H1 (cell line): Measurements from ENCODE around the gene SLC1A7. TPM values are rescaled to one million over a fixed set of nuclear protein-coding genes. Genes with fewer than 3 reads are reported as not detected.

ENCODE experiments used
- CTCF ChIA-PET: fragments of 300-600 bp; sonication (Branson Sonifier 250); formaldehyde crosslinking; loops from one replicate; lab custom pipeline; 2021; ENCODE audit not compliant: partially characterized antibody; lab: Charles Lee
- POLR2A ChIA-PET: fragments of 300-600 bp; sonication (Branson Sonifier 250); formaldehyde crosslinking; loops from one replicate; lab custom pipeline; 2021; ENCODE audit warnings: inconsistent platforms; ENCODE audit not compliant: partially characterized antibody; lab: Charles Lee
- DNase-seq, 2 experiments: peaks; one replicate each; pipeline versions ENCODE4 v3.0.0 to v3.0.0-alpha.2; 2010 to 2022; ENCODE audit warnings: low spot score in 2 of 2, low read depth in 1 of 2, mixed read lengths in 1 of 2
- FAIRE-seq: peaks from 2 replicates; lab custom pipeline; 2011; peaks lifted over from hg19 to GRCh38; lab: Jason Lieb, UNC
- H2AFZ ChIP-seq: 2 replicates; pipeline ENCODE4 v1.8.1; 2012; ENCODE audit warnings: low read length, inconsistent platforms
- H2AK5ac ChIP-seq: 2 replicates; pipeline ENCODE4 v1.6.1; 2013; ENCODE audit warnings: low read depth, low read length
- H2BK120ac ChIP-seq: replicated peaks from 2 replicates; pipeline ENCODE3; 2013; ENCODE audit warnings: low read depth, low read length, inconsistent platforms
- H2BK12ac ChIP-seq: 2 replicates; pipeline ENCODE4 v1.6.1; 2013; ENCODE audit warnings: low read depth, low read length
- H2BK15ac ChIP-seq: 2 replicates; pipeline ENCODE4 v1.6.1; 2013; ENCODE audit warnings: low read length
- H2BK20ac ChIP-seq: 2 replicates; pipeline ENCODE4 v1.6.1; 2013; ENCODE audit warnings: low read length
- H2BK5ac ChIP-seq: 2 replicates; pipeline ENCODE4 v1.6.1; 2013; ENCODE audit warnings: low read depth, low read length
- H3K14ac ChIP-seq: 2 replicates; pipeline ENCODE4 v1.6.1; 2013; ENCODE audit warnings: inconsistent platforms; ENCODE audit not compliant: insufficient read length
- H3K18ac ChIP-seq: 2 replicates; pipeline ENCODE4 v1.6.1; 2013; ENCODE audit warnings: low read length; ENCODE audit errors: extremely low read depth
- H3K23ac ChIP-seq: 2 replicates; pipeline ENCODE4 v1.6.1; 2013; ENCODE audit warnings: inconsistent platforms; ENCODE audit not compliant: insufficient read length
- H3K23me2 ChIP-seq: 2 replicates; pipeline ENCODE4 v1.6.1; 2013; ENCODE audit warnings: low read depth, low read length
- H3K27ac ChIP-seq: 2 replicates; pipeline ENCODE4 v1.6.1; 2011; ENCODE audit warnings: low read depth, low read length, inconsistent platforms
- H3K27me3 ChIP-seq, 4 experiments: replicated peaks in 1 of 4; 1 replicate in 1 of 4; 2 replicates in 3 of 4; pipeline versions ENCODE4 v1.6.1 to v1.8.1; 2011 to 2013; ENCODE audit warnings: low read length in 3 of 4, mild to moderate bottlenecking in 3 of 4, inconsistent platforms in 2 of 4, mixed read lengths in 2 of 4, moderate library complexity in 1 of 4; ENCODE audit not compliant: control insufficient read depth in 3 of 4, insufficient read depth in 3 of 4; ENCODE audit errors: extremely low read depth in 1 of 4
- H3K36me3 ChIP-seq, 4 experiments: 2 replicates each; pipeline versions ENCODE4 v1.6.1 to v1.8.1; 2011 to 2013; ENCODE audit warnings: mild to moderate bottlenecking in 4 of 4, low read length in 3 of 4, moderate library complexity in 2 of 4, control low read depth in 1 of 4, inconsistent platforms in 1 of 4; ENCODE audit not compliant: insufficient read depth in 4 of 4, control insufficient read depth in 2 of 4
- H3K4ac ChIP-seq: replicated peaks from 2 replicates; pipeline ENCODE3; 2013; ENCODE audit warnings: low read length, low read depth, mixed read lengths, inconsistent platforms; ENCODE audit not compliant: insufficient read length
- H3K4me1 ChIP-seq, 4 experiments: replicated peaks in 1 of 4; 1 replicate in 1 of 4; 2 replicates in 3 of 4; pipeline versions ENCODE4 v1.6.1 to v1.8.1; 2011 to 2013; ENCODE audit warnings: low read length in 3 of 4, inconsistent platforms in 2 of 4, mixed read lengths in 1 of 4; ENCODE audit not compliant: insufficient read depth in 4 of 4, control insufficient read depth in 3 of 4
- H3K4me2 ChIP-seq, 2 experiments: 2 replicates each; pipeline versions ENCODE4 v1.6.1 to v1.8.1; 2011 to 2013; ENCODE audit warnings: low read depth in 2 of 2, low read length in 2 of 2, control low read depth in 1 of 2, inconsistent platforms in 1 of 2, mild to moderate bottlenecking in 1 of 2; ENCODE audit not compliant: insufficient read depth in 1 of 2
- H3K4me3 ChIP-seq, 4 experiments: fragments of 200-600, 300-600 bp in 1 of 4; sonication (generic), shearing (Covaris generic), sonication (Bioruptor Twin) in 1 of 4; 2 replicates each; pipeline versions ENCODE4 v1.5.1 to v1.8.1; 2011 to 2016; ENCODE audit warnings: low read length in 4 of 4, low read depth in 3 of 4, control low read depth in 2 of 4, inconsistent platforms in 2 of 4, mild to moderate bottlenecking in 2 of 4, mixed read lengths in 1 of 4, moderate library complexity in 1 of 4; ENCODE audit not compliant: insufficient read depth in 2 of 4; ENCODE audit errors: extremely low read depth in 1 of 4
- H3K56ac ChIP-seq: replicated peaks from 2 replicates; pipeline ENCODE3; 2013; ENCODE audit warnings: low read depth, mild to moderate bottlenecking, mixed read lengths, low read length, inconsistent platforms; ENCODE audit not compliant: insufficient read length
- H3K79me1 ChIP-seq: 2 replicates; pipeline ENCODE4 v1.6.1; 2013; ENCODE audit warnings: low read depth, low read length, control low read depth
- H3K79me2 ChIP-seq, 2 experiments: 2 replicates each; pipeline versions ENCODE4 v1.6.1 to v1.8.1; 2012 to 2013; ENCODE audit warnings: low read length in 2 of 2, mild to moderate bottlenecking in 2 of 2, inconsistent platforms in 1 of 2; ENCODE audit not compliant: insufficient read depth in 2 of 2, control insufficient read depth in 1 of 2
- H3K9ac ChIP-seq, 4 experiments: replicated peaks in 1 of 4; 1 replicate in 1 of 4; 2 replicates in 3 of 4; pipeline versions ENCODE4 v1.6.1 to v1.8.1; 2011 to 2013; ENCODE audit warnings: low read depth in 3 of 4, low read length in 3 of 4, control low read depth in 2 of 4, mild to moderate bottlenecking in 2 of 4, moderate library complexity in 2 of 4, inconsistent platforms in 1 of 4; ENCODE audit errors: extremely low read depth in 1 of 4
- H3K9me3 ChIP-seq, 2 experiments: 2 replicates each; pipeline versions ENCODE4 v1.6.1 to v1.8.1; 2012 to 2013; ENCODE audit warnings: mild to moderate bottlenecking in 2 of 2, moderate library complexity in 2 of 2, control low read depth in 1 of 2, inconsistent platforms in 1 of 2, low read depth in 1 of 2, low read length in 1 of 2, mixed read lengths in 1 of 2; ENCODE audit not compliant: insufficient read depth in 2 of 2
- H4K20me1 ChIP-seq, 2 experiments: replicated peaks in 1 of 2; 2 replicates each; pipeline versions ENCODE3 to v1.8.1; 2011 to 2013; ENCODE audit warnings: inconsistent platforms in 2 of 2, low read length in 2 of 2, mild to moderate bottlenecking in 1 of 2; ENCODE audit not compliant: insufficient read depth in 2 of 2, control insufficient read depth in 1 of 2
- H4K5ac ChIP-seq: 2 replicates; pipeline ENCODE4 v1.6.1; 2013; ENCODE audit warnings: low read length, low read depth, mixed read lengths, inconsistent platforms; ENCODE audit not compliant: insufficient read length
- H4K8ac ChIP-seq: 2 replicates; pipeline ENCODE4 v1.8.0; 2013; ENCODE audit warnings: mild to moderate bottlenecking, moderate library complexity, low read length, inconsistent platforms; ENCODE audit not compliant: insufficient read depth; ENCODE audit errors: extremely low read depth
- H4K91ac ChIP-seq: replicated peaks from 2 replicates; pipeline ENCODE3; 2013; ENCODE audit warnings: low read length, mixed read lengths, inconsistent platforms; ENCODE audit not compliant: insufficient read length
- BACH1 ChIP-seq: IDR thresholded peaks from 2 replicates; pipeline ENCODE4 v1.6.1; 2012; ENCODE audit warnings: low read length, improper control_type of control experiment
- BCL11A ChIP-seq, 2 experiments: IDR thresholded peaks; one replicate each; pipeline ENCODE4 v1.6.1; 2011; ENCODE audit warnings: low read depth in 2 of 2, low read length in 2 of 2, mild to moderate bottlenecking in 2 of 2
- CTCF ChIP-seq, 3 experiments: IDR thresholded peaks; 1 replicate in 2 of 3; 2 replicates in 1 of 3; pipeline versions ENCODE4 v1.5.1 to v1.6.1; 2011; ENCODE audit warnings: low read length in 3 of 3, mild to moderate bottlenecking in 3 of 3, inconsistent platforms in 2 of 3, low read depth in 1 of 3, moderate library complexity in 1 of 3; ENCODE audit not compliant: insufficient read depth in 1 of 3; ENCODE audit errors: control extremely low read depth in 1 of 3
- HDAC2 ChIP-seq, 2 experiments: fragments of 300-600 bp in 1 of 2; sonication (generic) in 1 of 2; IDR thresholded peaks; 2 replicates each; pipeline ENCODE4 v1.6.1; 2011 to 2012; ENCODE audit warnings: low read depth in 2 of 2, low read length in 2 of 2, mild to moderate bottlenecking in 2 of 2, moderate library complexity in 2 of 2, borderline replicate concordance in 1 of 2, inconsistent platforms in 1 of 2
- JUND ChIP-seq: IDR thresholded peaks from 2 replicates; pipeline ENCODE4 v1.6.1; 2011; ENCODE audit warnings: mild to moderate bottlenecking, improper control_type of control experiment, low read length
- RNF2 ChIP-seq: fragments of 200-900, 300-1000 bp; sonication (generic); IDR thresholded peaks from 2 replicates; pipeline ENCODE4 v1.7.1; 2016; ENCODE audit warnings: borderline replicate concordance, low read depth, mild to moderate bottlenecking, antibody characterized with exemption, low read length; ENCODE audit not compliant: poor library complexity, severe bottlenecking; ENCODE audit errors: missing control alignments
- SIX5 ChIP-seq: IDR thresholded peaks from 2 replicates; pipeline ENCODE4 v1.6.1; 2011; ENCODE audit warnings: mild to moderate bottlenecking, low read depth, low read length
- SP2 ChIP-seq: IDR thresholded peaks from 2 replicates; pipeline ENCODE4 v1.6.1; 2012; ENCODE audit warnings: mild to moderate bottlenecking, low read length, inconsistent platforms
- SUZ12 ChIP-seq: fragments of 200-600 bp; sonication (generic); IDR thresholded peaks from 2 replicates; pipeline ENCODE4 v1.6.1; 2012; ENCODE audit warnings: mild to moderate bottlenecking, inconsistent platforms, low read length, moderate library complexity, mixed read lengths
- ZNF274 ChIP-seq: IDR thresholded peaks from 2 replicates; pipeline ENCODE4 v1.7.0; 2012; ENCODE audit warnings: low read length, borderline replicate concordance; ENCODE audit errors: extremely low read depth
- WGBS, 2 experiments: shearing (Covaris generic) in 1 of 2; methylation state at CpG; one replicate each; pipeline versions ENCODE4 v1.1.6 to v1.1.7; 2013 to 2015; ENCODE audit warnings: low lambda C conversion rate in 2 of 2, mixed read lengths in 2 of 2, inconsistent platforms in 1 of 2, low coverage in 1 of 2, missing lambda C conversion rate in 1 of 2; ENCODE audit not compliant: insufficient replicate concordance in 2 of 2, insufficient coverage in 1 of 2, insufficient read length in 1 of 2; ENCODE audit errors: extremely low coverage in 1 of 2, missing lambda C conversion rate in 1 of 2; 5-methylcytosine and 5-hydroxymethylcytosine counted together
- polyA plus RNA-seq, 7 experiments: library from polyadenylated mRNA; depleted of rRNA in 3 of 7; stranded (reverse) in 5 of 7; unstranded in 2 of 7; fragments of >200 nt in 5 of 7; fragments of 200-250 nt in 2 of 7; gene quantifications; 1 replicate in 5 of 7; 2 replicates in 1 of 7; 4 replicates in 1 of 7; pipeline versions ENCODE4 v1.2.1 to v1.2.3, GENCODE V29; 2011 to 2013; ENCODE audit warnings: missing spikeins in 2 of 7, mixed read lengths in 2 of 7
- total RNA-seq: library from RNA; stranded (reverse); fragmentation: NEBNext Ultra II Directional; extraction: Animal tissue kit (Norgen Biotek cat#: 25700); gene quantifications from 2 replicates; pipeline ENCODE4 v1.2.1, GENCODE V29; 2021

The SLC1A7 gene
- total and polyA plus RNA-seq, 2 of the 8 experiments (the other 6 are each of a cell fraction or from before 2014, with no cell fraction given): not detected

- H4K5ac ChIP-seq: no peak overlapping the region
- no peaks in the 10 kb centered on the region for H3K9me3 ChIP-seq
- no peak overlapping the region for H3K4me3 ChIP-seq
- no peak overlapping the region for H2BK120ac ChIP-seq
- H3K27me3 ChIP-seq: no peaks in the 10 kb centered on the region; a peak in 1 of 7 replicates
- H3K4me2 ChIP-seq: no peak overlapping the region
- no peak for DNase-seq
- no peak overlapping the region for H2AK5ac ChIP-seq
- H3K14ac ChIP-seq: no peak overlapping the region
- no peak overlapping the region for H3K27ac ChIP-seq
- H2BK20ac ChIP-seq: no peak overlapping the region
- no peak overlapping the region for H2BK15ac ChIP-seq
- 0 out of 2 replicates have a peak, but pooled peaks cover 2% of the 10 kb centered on the region for H3K23me2 ChIP-seq
- no peak overlapping the region; the same call in 1 of the 2 replicates for H4K8ac ChIP-seq
- peaks cover 0 to 18% (median 6%) of the 10 kb centered on the region in 4 experiments; a peak in 6 of 7 replicates for H3K4me1 ChIP-seq
- H3K56ac ChIP-seq: no peak overlapping the region
- H3K79me2 ChIP-seq: no peaks in the 10 kb centered on the region
- no peaks in the 10 kb centered on the region for H3K79me1 ChIP-seq
- no peak overlapping the region for H3K18ac ChIP-seq
- WGBS, 2 experiments: 89% methylated on average over 4 of the region's 4 CpGs; no CpG with 5 or more reads in 1 of the 2 experiments
- H3K36me3 ChIP-seq: no peaks in the 10 kb centered on the region
- no peak overlapping the region for H3K9ac ChIP-seq
- POLR2A ChIA-PET: interaction anchor here (0.9 to 1.2 kb wide), 3 partner anchors 9 to 44 kb away, joined by 3 read pairs; no protein-coding TSS in a partner anchor
- FAIRE-seq: no peak
- CTCF ChIA-PET: interaction anchor here (0.6 to 3.5 kb wide), 11 partner anchors 9 to 398 kb away, joined by 3 to 23 read pairs (median 5); no protein-coding TSS in a partner anchor
- no peak overlapping the region for H2BK12ac ChIP-seq
- H3K23ac ChIP-seq: no peak overlapping the region
- H4K20me1 ChIP-seq: peaks cover 0 to 2% of the 10 kb centered on the region in 2 experiments
- no peak overlapping the region for H3K4ac ChIP-seq
- no peak overlapping the region for H2AFZ ChIP-seq
- H2BK5ac ChIP-seq: no peak overlapping the region
- no peak overlapping the region for H4K91ac ChIP-seq
- TF ChIP-seq CTCF (IDR thresholded peaks at IDR 0.05; ENCODE audit: control extremely low read depth in 1 of 3, insufficient read depth in 1 of 3, low read depth in 1 of 3, low read length in 3 of 3): no peak
- no peak for TF ChIP-seq SUZ12
- TF ChIP-seq BACH1: no peak
- no peak for TF ChIP-seq JUND
- no peak for TF ChIP-seq ZNF274
- TF ChIP-seq HDAC2 (IDR thresholded peaks at IDR 0.05; ENCODE audit: borderline replicate concordance in 1 of 2, low read depth in 2 of 2, low read length in 2 of 2): no peak
- no peak for TF ChIP-seq SP2
- no peak for TF ChIP-seq BCL11A (IDR thresholded peaks at IDR 0.05; ENCODE audit: low read depth in 2 of 2, low read length in 2 of 2)
- no peak for TF ChIP-seq SIX5
- no peak for TF ChIP-seq RNF2
Observed at GRCh38 chr1:53086491-53087070, 55.9 kb downstream of the SLC1A7 start.
